H1 (cell line): Measurements from ENCODE around the gene TTC34. TPM values are rescaled to one million over a fixed set of nuclear protein-coding genes. Genes with fewer than 3 reads are reported as not detected.

Experiments used
- FOSL1 ChIP-seq: IDR thresholded peaks from 2 replicates; pipeline ENCODE4 v1.6.1; 2011; ENCODE audit warnings: mild to moderate bottlenecking, low read depth, low read length, moderate library complexity; ENCODE audit not compliant: insufficient read depth
- GABPA ChIP-seq: IDR thresholded peaks from 2 replicates; pipeline ENCODE4 v1.6.1; 2011; ENCODE audit warnings: mild to moderate bottlenecking, low read length, moderate library complexity, borderline replicate concordance; ENCODE audit not compliant: insufficient read depth
- MAFK ChIP-seq: IDR thresholded peaks from 2 replicates; pipeline ENCODE4 v1.6.1; 2012; ENCODE audit warnings: low read depth, mild to moderate bottlenecking, improper control_type of control experiment, low read length
- SIN3A ChIP-seq, 2 experiments: IDR thresholded peaks in 1 of 2; conservative IDR thresholded peaks in 1 of 2; 2 replicates each; pipeline ENCODE4 v1.6.1; 2011 to 2012; ENCODE audit warnings: low read length in 2 of 2, improper control_type of control experiment in 1 of 2, low read depth in 1 of 2, mild to moderate bottlenecking in 1 of 2
- TEAD4 ChIP-seq: IDR thresholded peaks from 2 replicates; pipeline ENCODE4 v1.6.1; 2012; ENCODE audit warnings: low read depth, low read length, inconsistent platforms, mixed read lengths
- polyA plus RNA-seq, 7 experiments: library from polyadenylated mRNA; depleted of rRNA in 3 of 7; stranded (reverse) in 5 of 7; unstranded in 2 of 7; fragments of >200 nt in 5 of 7; fragments of 200-250 nt in 2 of 7; gene quantifications; 1 replicate in 5 of 7; 2 replicates in 1 of 7; 4 replicates in 1 of 7; pipeline versions ENCODE4 v1.2.1 to v1.2.3, GENCODE V29; 2011 to 2013; ENCODE audit warnings: missing spikeins in 2 of 7, mixed read lengths in 2 of 7
- total RNA-seq: library from RNA; stranded (reverse); fragmentation: NEBNext Ultra II Directional; extraction: Animal tissue kit (Norgen Biotek cat#: 25700); gene quantifications from 2 replicates; pipeline ENCODE4 v1.2.1, GENCODE V29; 2021
- TF ChIP-seq, protein P1 (sequence below): fragments of 300-600 bp; sonication (generic); IDR thresholded peaks from 2 replicates; pipeline ENCODE4 v1.7.1; 2012; ENCODE audit warnings: low read length, moderate library complexity, mild to moderate bottlenecking, inconsistent platforms; ENCODE audit not compliant: insufficient replicate concordance

The TTC34 gene
- total and polyA plus RNA-seq, 2 of the 8 experiments (the other 6 are each of a cell fraction or from before 2014, with no cell fraction given), result 0.23 to 0.50 TPM

DNA sequence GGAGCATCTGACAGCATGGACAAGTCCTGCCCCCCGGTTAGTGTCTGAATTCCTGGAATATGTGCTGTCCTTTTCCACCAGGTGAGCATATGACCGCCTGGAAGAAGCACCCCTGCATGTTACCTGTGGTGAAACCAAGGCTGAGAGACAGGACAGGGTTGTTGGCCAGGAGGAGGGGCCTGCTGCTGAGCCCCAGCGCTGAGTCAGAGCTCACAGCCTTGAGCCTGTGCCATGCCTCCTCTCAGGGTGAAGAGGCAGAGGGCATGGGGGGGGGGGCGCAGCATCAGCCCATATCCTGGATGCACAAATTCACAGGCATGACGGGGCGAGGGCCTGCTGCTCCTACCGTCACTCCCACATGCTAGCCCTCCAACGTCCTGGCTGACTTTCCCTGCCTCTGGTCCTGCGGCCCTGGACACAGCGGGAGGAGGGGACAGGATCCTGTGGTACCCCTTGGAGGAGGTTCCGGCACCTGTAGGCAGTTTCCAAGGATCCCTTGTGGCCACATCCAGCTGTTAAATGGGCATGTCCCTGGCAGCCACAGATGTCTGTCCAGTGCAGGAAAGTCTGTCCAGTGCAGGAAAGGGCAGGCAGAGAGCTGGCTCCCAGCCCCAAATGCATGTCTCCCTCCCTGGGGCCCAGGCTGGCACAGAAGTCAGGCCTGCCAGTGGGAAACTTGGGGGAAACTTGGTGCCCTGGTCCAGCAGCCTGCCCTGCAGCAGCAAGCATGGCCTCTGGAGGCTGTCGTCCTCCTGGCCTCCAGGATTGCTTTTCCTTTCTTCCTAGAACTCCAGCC lies 23.9 kb downstream of the TTC34 start (continued):
- TF ChIP-seq, protein P1, sequence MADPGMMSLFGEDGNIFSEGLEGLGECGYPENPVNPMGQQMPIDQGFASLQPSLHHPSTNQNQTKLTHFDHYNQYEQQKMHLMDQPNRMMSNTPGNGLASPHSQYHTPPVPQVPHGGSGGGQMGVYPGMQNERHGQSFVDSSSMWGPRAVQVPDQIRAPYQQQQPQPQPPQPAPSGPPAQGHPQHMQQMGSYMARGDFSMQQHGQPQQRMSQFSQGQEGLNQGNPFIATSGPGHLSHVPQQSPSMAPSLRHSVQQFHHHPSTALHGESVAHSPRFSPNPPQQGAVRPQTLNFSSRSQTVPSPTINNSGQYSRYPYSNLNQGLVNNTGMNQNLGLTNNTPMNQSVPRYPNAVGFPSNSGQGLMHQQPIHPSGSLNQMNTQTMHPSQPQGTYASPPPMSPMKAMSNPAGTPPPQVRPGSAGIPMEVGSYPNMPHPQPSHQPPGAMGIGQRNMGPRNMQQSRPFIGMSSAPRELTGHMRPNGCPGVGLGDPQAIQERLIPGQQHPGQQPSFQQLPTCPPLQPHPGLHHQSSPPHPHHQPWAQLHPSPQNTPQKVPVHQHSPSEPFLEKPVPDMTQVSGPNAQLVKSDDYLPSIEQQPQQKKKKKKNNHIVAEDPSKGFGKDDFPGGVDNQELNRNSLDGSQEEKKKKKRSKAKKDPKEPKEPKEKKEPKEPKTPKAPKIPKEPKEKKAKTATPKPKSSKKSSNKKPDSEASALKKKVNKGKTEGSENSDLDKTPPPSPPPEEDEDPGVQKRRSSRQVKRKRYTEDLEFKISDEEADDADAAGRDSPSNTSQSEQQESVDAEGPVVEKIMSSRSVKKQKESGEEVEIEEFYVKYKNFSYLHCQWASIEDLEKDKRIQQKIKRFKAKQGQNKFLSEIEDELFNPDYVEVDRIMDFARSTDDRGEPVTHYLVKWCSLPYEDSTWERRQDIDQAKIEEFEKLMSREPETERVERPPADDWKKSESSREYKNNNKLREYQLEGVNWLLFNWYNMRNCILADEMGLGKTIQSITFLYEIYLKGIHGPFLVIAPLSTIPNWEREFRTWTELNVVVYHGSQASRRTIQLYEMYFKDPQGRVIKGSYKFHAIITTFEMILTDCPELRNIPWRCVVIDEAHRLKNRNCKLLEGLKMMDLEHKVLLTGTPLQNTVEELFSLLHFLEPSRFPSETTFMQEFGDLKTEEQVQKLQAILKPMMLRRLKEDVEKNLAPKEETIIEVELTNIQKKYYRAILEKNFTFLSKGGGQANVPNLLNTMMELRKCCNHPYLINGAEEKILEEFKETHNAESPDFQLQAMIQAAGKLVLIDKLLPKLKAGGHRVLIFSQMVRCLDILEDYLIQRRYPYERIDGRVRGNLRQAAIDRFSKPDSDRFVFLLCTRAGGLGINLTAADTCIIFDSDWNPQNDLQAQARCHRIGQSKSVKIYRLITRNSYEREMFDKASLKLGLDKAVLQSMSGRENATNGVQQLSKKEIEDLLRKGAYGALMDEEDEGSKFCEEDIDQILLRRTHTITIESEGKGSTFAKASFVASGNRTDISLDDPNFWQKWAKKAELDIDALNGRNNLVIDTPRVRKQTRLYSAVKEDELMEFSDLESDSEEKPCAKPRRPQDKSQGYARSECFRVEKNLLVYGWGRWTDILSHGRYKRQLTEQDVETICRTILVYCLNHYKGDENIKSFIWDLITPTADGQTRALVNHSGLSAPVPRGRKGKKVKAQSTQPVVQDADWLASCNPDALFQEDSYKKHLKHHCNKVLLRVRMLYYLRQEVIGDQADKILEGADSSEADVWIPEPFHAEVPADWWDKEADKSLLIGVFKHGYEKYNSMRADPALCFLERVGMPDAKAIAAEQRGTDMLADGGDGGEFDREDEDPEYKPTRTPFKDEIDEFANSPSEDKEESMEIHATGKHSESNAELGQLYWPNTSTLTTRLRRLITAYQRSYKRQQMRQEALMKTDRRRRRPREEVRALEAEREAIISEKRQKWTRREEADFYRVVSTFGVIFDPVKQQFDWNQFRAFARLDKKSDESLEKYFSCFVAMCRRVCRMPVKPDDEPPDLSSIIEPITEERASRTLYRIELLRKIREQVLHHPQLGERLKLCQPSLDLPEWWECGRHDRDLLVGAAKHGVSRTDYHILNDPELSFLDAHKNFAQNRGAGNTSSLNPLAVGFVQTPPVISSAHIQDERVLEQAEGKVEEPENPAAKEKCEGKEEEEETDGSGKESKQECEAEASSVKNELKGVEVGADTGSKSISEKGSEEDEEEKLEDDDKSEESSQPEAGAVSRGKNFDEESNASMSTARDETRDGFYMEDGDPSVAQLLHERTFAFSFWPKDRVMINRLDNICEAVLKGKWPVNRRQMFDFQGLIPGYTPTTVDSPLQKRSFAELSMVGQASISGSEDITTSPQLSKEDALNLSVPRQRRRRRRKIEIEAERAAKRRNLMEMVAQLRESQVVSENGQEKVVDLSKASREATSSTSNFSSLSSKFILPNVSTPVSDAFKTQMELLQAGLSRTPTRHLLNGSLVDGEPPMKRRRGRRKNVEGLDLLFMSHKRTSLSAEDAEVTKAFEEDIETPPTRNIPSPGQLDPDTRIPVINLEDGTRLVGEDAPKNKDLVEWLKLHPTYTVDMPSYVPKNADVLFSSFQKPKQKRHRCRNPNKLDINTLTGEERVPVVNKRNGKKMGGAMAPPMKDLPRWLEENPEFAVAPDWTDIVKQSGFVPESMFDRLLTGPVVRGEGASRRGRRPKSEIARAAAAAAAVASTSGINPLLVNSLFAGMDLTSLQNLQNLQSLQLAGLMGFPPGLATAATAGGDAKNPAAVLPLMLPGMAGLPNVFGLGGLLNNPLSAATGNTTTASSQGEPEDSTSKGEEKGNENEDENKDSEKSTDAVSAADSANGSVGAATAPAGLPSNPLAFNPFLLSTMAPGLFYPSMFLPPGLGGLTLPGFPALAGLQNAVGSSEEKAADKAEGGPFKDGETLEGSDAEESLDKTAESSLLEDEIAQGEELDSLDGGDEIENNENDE, result no peak
- TF ChIP-seq GABPA, result no peak
- no peak for TF ChIP-seq TEAD4
- no peak for TF ChIP-seq FOSL1
- TF ChIP-seq SIN3A (conservative IDR thresholded peaks at IDR 0.05 in 1 of 2, IDR thresholded peaks at IDR 0.05 in 1 of 2; ENCODE audit: low read depth in 1 of 2, low read length in 2 of 2), result no peak
- no peak for TF ChIP-seq MAFK
